RPMI7951 (cell line): ENCODE data around the gene KRTAP12-2. TPM values are rescaled to one million over a fixed set of nuclear protein-coding genes. Genes with fewer than 3 reads are reported as not detected.
"Not testable (repeated sequence)": the region's sequence is repeated elsewhere in the genome, so short reads cannot be mapped to it uniquely, and the experiment has no call there.

Experiments
- DNase-seq: peaks from one replicate; pipeline ENCODE4 v3.0.0-alpha.2; 2012; ENCODE audit warnings: low read depth
- total RNA-seq: library from RNA; depleted of rRNA; stranded (reverse); fragments of >200 nt; shearing (Covaris generic); gene quantifications from 2 replicates; pipeline ENCODE4 v1.2.3, GENCODE V29; 2014

KRTAP12-2 gene
- total RNA-seq, 1 experiment from 2014 or later, result not detected

DNA sequence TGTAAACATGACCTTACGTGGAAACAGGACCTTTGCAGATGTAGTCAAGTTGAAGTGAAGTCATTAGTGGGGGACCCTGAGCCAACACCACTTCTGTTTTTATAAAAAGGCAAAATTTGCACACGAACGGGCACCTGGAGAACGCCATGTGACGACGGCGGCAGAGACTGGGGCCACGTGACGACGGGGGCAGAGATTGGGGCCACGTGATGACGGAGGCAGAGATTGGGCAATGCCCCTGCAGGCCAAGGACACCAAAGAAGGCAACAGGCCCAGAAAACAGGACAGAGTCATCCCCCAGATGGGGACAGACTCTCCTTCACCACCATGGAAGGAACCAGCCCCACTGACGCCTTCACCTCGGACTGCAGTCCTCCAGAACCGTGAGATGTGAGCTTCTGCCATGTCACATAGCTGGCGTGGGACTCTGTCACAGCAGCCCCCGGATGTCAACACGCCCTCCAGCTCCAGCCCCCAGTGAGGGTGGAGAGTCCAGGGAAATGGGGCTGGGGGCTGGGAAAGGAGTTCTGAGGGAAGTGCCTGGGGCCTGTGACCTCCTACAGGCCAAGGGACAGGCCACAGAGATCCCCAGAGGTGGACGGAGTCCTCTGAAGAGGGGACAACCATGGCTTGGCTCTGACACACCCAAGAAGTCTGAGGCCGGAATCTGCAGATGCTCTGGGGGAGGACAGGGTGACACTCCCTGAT lies 16.3 kb downstream of the KRTAP12-2 start:
- DNase-seq, result no peak

DNA sequence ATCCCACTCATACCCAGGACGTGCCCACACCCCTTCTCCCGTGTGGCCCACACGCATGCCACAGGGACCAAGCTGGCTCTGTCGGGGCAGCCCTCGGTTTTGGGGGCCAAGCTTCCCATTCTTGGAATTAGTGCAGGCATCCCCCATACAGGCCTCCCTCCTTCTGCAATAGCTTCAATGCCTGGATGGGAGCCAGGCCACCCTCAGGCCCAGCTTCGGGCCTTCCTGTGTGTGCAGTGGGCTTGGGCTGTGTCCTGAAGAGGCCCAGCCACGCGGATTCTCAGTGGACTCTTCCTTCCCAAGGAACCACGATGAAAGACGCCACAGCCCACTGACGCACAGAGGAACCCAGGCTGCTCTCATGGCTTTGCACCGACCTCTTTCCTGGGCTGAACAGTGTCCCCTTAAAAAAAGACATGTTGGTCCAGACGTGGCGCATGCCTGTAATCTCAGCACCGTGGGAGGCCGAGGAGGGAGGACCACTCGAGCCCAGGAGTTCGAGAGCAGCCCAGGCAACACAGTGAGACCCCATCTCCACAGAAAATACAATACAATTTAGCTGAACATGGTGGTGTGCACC lies 17.1 kb downstream of the KRTAP12-2 start:
- DNase-seq, result no peak

DNA sequence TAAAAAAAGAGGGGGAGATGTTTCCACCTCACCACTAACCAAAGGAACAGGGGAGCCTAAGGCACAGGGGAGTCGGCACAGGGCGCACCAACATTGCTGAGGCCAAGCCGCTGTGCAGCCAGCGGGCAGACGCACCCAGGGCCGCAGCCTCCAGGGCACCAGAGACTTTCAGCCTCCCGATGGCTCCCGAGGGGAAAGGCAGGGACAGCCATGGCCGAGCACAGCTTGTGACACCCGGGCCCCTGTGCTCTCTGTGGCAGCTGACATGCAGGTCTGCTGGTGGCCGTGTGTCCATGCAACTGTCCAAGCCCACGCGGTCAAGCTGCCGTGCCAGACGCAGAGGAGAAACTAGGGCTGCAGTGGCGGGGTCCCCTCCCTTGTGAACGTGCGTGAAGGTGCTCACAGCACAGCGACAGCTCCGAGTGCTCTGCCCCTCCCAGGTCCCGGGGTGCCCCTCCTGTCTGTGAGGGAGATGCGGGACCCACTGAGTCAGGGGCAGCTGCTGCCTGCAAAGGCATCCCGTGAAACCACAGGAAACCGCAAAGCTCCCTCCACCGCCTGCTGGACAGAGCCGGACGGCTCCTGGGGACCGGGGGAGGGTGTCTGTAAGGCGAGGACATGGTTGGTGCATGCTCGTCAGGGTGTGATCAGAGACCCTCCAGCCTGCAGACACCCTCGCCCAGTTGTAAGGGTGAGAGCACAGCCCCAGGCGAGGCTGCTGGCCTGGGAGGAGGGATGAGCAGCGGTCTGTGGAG lies 18.0 kb downstream of the KRTAP12-2 start:
- no peak for DNase-seq

DNA sequence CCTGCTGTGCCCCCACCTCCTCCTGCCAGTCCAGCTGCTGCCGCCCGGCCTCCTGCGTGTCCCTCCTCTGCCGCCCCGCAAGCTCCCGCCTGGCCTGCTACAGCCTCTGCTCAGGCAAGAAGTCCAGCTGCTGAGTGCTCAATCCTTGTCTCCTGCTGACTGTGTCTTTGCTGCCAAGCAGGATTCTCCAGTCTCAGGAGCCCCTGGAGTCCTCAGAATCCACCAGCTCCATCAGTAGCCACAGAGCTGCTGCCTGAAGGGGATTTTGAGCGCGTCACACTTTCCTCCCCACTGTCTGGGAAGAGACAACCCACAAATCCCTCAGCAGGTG lies 19.5 kb downstream of the KRTAP12-2 start:
- DNase-seq, result no peak

DNA sequence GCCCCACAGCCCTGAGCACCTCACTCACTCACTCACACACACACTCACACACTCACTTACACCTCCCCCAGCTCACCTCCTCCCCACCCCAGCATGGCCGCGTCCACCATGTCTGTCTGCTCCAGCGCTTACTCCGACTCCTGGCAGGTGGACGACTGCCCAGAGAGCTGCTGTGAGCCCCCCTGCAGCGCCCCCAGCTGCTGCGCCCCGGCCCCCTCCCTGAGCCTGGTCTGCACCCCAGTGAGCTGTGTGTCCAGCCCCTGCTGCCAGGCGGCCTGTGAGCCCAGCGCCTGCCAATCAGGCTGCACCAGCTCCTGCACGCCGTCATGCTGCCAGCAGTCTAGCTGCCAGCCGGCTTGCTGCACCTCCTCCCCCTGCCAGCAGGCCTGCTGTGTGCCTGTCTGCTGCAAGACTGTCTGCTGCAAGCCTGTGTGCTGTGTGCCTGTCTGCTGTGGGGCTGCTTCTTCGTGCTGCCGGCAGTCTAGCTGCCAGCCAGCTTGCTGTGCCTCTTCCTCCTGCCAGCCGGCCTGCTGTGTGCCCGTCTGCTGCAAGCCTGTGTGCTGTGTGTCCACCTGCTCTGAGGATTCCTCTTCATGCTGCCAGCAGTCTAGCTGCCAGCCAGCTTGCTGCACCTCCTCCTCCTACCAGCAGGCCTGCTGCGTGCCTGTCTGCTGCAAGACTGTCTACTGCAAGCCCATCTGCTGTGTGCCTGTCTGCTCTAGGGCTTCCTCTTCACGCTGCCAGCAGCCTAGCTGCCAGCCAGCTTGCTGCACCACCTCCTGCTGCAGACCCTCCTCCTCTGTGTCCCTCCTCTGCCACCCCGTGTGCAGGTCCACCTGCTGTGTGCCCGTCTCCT lies 20.1 kb downstream of the KRTAP12-2 start, which contains the start of gene KRTAP10-11:
TSS of gene KRTAP10-11 (plus strand) at position 49 of the 856 bp plus-strand sequence. CDS start at position 94, 45 bp downstream.
- not testable (repeated sequence) for DNase-seq

DNA sequence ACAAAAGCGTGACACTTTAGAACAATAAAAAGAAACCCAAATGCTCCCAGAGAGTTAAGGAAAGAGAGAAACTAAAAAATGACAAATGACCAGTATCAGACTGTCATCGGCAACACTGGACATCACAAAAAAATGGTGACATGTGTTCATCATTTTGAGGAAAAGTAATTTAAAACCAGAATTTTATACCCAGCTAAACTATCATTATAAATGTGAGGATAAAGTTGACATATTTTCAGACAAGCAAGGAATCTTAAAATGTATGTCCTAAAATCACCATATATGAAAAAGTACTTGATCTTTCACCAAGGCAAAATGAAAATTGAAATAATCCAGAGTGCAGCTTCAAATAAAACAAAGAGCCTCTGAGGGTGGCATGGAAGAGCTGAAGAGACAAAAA lies 21.8 kb downstream of the KRTAP12-2 start:
- no peak for DNase-seq

DNA sequence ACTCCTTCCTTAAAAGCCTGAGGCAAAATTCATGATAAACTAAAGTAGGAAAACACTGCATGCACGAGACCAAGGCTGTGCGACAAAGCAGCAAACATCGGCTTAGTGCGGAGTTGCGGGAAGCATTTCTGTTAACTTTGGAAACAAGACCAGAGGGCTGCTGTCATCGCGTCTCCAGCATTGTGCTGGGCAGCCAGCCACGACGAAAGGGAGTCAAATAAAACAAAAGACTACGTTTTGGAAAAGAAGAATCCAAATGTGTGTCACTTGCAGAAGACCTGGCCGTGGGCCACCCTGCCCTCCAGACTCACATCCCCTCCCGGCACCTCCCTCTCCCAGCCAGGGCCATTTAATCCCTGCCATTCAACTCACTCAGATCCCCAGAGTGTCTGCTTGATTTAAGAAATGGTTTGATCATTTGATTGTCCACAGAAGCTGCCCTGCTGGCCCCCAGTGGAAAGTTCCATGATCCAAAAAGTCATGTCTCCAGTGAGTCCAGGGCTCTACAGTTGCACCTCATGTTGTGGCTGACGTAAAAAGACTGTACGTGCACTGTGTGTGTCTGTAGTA lies 22.9 kb downstream of the KRTAP12-2 start:
- DNase-seq, result no peak

DNA sequence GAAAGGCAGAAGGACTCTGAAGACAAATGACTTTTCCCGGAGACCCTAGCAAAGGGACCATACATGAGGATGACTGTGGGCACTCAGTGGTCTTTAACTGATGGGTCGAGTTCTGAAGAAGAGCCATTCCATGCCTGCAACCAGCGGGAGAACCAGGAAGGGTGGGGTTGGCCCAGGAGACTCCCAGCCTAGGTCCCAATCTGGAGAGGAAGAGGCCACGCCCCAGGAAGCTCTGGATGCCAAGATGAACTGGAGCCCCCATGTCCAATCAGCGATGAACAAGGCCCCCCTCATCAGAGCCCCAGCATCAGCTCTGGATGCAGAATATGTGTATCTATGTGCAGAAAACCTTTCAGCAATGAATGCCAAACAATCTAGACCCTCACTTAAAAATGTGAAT lies 26.0 kb downstream of the KRTAP12-2 start:
- DNase-seq, result no peak

DNA sequence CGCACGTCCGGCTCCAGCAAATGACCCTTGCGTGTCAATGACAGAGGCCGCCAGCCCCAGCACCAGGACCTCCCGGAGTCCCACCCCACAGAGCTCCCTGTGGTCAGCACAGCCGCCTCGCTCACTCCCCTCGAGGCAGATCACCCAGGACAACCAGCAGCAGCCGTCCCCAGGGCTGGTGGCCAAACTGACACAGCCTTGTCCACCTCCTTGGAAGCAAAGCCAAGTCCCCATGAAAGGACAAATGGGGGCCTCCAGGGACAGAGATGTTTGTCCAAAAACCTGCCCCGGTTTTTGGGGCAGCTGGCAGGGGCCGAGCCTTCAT lies 27.4 kb downstream of the KRTAP12-2 start:
- DNase-seq, result no peak

DNA sequence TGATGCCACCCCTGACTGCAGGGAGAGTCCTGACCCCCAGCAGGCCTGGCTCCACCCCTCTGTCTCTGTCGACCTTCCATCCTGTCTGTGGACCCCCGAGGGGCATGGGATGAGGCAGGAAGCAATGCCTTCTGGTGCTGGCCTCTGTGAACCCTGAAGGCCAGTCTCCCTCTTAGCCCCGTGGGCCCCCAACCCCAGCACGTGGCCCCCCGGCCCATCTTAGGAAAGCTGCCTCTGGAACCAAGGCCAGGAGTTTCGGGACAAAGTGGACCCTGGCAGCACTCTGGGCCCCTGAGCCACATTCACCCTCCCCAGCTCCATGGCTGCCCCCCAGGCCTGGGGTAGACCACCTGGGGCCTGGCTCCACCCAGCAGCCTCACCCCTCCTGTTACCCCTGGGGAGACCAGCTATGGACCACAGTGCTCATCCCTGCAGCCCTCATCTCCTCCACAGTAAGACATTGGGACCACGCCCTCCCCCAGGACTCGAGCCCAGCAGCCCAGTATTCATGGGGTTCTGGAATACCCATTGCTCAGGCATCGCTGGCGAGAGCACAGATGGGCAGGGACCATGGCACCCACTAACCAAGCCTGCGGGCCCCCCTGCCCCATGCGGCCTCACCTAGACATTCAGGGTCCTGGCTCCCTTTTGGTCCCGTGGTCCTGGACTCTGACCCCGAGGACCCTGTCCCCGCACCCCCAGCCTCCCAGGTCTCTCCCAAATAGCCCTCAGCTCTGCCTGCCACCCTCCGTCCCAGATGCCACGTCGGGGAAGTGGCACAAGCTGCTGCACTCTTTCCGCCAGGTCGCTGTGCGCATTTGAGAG lies 28.0 kb downstream of the KRTAP12-2 start:
- not testable (repeated sequence) for DNase-seq

DNA sequence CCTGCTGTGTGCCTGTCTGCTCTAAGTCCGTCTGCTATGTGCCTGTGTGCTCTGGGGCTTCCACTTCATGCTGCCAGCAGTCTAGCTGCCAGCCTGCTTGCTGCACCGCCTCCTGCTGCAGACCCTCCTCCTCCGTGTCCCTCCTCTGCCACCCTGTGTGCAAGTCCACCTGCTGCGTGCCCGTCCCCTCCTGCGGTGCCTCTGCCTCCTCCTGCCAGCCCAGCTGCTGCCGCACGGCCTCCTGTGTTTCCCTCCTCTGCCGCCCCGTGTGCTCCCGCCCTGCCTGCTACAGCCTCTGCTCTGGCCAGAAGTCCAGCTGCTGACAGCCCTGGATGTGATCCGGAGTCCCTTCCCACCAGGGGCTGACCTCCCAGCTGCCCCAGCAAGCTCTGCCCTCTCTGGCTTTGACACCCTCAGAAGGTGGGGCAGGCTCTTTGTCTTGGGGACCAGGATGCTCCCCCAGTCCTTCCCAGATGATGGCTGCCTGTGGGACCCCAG lies 28.8 kb downstream of the KRTAP12-2 start:
- not testable (repeated sequence) for DNase-seq

DNA sequence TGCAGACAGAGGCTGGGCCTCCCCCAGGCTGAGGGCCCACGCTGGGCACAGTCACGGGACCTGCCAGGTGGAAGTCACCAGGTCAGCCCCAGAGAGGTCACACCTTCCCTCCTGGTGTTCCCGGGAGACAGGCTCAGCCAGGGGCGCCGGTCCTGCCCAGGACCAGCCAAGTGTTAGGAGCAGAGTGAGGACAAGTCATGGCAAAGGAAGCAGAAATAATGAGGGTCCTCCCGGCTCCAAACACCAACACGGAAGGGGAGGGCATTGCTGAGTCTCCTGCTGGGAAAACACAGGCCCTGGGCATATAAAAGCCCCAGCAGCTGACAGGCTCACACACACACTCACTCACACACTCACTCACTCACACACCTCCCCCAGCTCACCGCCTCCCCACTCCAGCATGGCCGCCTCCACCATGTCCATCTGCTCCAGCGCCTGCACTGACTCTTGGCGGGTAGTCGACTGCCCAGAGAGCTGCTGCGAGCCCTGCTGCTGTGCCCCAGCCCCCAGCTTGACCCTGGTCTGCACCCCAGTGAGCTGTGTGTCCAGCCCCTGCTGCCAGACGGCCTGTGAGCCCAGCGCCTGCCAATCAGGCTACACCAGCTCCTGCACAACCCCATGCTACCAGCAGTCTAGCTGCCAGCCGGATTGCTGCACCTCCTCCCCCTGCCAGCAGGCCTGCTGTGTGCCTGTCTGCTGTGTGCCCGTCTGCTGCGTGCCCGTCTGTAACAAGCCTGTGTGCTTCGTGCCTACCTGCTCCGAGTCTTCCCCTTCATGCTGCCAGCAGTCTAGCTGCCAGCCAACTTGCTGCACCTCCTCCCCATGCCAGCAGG lies 29.5 kb downstream of the KRTAP12-2 start, which contains the start of gene KRTAP10-10:
TSS of gene KRTAP10-10 (plus strand) at position 339 of the 833 bp plus-strand sequence. CDS start at position 401, 62 bp downstream.
- DNase-seq, result no peak

DNA sequence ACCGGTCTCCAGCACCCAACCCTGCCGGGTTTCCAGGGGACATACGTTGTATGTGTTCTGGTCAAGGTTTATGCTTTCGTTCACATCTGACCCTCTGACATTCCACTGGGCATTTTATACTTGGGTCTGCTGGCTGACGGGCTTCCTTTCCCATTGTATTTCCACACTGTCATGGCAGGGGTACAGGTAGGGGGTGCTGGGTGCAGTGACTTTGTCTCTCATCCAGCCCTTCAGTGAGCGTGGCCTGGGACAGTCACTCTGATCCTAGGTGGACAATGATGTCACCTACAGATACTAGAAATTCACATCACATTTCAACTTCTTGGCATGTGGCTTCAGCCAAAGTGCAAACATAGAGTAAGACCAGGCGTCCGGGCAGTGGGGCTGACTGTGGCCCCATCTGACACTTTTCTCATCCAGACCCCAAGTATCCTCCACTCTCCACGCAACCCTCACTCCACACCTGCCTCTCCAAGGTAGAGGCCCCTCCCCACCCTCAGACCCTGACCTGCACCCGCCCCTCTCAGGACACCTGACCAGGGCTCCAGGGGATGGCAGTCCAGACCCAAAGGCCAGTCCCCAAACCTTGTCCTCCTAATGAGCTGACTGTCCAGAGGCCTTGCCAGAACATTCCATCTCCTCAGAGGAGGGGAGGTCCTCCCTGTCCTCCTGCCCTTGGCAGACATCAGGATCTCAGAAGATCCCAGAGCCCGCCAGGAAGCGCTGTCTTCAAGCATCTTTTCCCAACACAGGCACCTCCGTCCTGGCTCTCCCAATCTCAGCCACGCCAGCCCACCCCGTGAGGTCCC lies 30.3 kb downstream of the KRTAP12-2 start:
- DNase-seq, result no peak

DNA sequence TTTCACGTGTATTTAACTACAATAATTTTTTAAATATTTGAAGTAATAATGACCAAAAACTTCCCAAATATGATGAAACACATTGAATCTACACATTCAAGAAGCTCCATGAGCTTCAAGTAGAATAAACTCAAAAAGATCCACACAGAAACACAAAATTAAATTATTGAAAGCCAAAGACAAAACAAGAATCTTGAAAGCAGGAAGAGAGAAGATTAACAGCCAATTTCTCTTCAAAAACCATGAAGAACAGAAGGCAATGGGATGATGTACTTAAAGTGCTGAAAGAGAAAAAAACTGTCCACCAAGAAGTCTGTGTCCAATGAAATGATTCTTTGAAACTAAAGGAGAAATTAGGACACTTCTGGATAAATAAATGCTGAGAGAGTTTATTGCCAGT lies 34.7 kb downstream of the KRTAP12-2 start:
- DNase-seq, result no peak

DNA sequence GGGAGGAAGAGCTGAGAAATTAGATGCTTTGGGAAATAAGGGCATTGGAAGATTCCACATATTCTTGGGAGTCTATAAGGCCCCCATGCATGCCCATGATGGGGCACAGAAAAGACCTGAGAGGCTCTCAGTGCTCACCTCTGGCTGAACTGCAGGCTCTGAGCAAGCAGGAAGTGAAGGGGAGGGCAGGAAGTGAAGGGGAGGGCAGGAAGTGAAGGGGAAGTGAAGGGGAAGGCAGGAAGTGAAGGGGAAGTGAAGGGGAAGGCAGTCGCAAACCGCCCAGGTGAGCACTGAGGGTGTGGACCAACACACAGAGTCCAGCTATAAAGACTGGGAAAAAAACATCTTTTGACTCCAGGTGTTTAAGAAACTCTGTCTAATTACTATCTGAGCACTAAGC lies 36.3 kb downstream of the KRTAP12-2 start:
- DNase-seq, result no peak

DNA sequence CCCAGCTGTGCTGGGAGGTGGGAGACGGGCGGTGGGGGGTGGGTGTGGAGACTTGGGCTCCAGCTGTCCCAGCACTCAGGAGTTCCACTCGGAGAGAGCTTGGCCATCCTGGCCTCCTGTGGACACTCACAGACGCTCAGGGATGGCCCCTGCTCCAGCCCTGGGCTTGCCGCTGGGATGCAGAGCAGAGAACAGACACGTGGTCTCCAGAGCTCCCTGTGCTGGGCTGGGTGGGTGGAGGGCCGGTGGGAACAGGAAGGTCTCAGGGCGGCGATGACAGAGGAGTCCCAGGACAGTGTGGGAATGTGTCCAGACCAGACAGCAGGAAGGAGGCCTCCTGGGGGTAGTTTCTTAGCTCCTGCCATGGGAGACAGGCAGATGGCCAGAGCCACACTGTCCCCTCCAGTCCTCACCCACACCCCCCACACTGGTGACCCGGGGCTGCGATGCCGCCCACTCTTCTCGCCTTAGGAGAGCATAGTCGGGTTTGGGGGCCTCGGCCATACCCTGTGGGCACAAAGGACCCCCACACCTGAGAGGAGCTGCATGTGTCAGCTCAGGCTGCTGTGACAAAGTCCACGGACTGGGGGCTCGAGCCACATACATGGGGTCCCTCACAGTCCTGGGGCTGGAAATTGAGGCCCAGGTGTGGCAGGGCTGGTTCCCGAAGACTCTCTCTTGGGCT lies 37.9 kb downstream of the KRTAP12-2 start:
- no peak for DNase-seq

DNA sequence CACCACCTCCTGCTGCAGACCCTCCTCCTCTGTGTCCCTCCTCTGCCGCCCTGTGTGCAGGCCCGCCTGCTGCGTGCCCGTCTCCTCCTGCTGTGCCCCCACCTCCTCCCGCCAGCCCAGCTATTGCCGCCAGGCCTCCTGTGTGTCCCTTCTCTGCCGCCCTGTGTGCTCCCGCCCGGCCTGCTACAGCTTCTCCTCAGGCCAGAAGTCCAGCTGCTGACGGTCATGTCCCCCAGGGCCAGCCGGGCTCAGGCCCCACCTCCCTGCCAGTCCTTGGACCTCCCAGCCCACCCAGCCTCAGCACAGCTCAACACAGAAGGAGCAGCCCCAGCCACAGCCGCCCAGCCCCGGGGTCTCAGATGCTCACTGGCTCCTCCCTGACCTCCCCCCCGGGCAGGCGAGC lies 38.9 kb downstream of the KRTAP12-2 start:
- not testable (repeated sequence) for DNase-seq

DNA sequence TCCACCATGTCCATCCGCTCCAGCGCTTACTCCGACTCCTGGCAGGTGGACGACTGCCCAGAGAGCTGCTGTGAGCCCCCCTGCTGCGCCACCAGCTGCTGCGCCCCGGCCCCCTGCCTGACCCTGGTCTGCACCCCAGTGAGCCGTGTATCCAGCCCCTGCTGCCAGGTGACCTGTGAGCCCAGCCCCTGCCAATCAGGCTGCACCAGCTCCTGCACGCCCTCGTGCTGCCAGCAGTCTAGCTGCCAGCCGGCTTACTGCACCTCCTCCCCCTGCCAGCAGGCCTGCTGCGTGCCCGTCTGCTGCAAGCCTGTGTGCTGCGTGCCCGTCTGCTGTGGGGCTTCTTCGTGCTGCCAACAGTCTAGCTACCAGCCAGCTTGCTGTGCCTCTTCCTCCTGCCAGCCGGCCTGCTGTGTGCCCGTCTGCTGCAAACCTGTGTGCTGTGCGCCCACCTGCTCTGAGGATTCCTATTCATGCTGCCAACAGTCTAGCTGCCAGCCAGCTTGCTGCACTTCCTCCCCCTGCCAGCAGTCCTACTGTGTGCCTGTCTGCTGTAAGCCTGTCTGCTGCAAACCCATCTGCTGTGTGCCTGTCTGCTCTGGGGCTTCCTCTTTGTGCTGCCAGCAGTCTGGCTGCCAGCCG lies 39.4 kb downstream of the KRTAP12-2 start:
- not testable (repeated sequence) for DNase-seq
